Neural progenitor cell (in vitro differentiated cells): ENCODE measurements around the gene TMED3. TPM values are rescaled to one million over a fixed set of nuclear protein-coding genes. Genes with fewer than 3 reads are reported as not detected.

Source experiments
- DNase-seq: peaks from one replicate; pipeline ENCODE4 v3.0.0-alpha.2; 2016; ENCODE audit warnings: low spot score
- H2AFZ ChIP-seq: fragments of 200-600 bp; sonication (generic); replicated peaks from 2 replicates; pipeline ENCODE4 v1.6.1; 2016; ENCODE audit warnings: antibody characterized with exemption
- H3F3A ChIP-seq: fragments of 200-600 bp; sonication (generic); 2 replicates; pipeline ENCODE4 v1.6.1; 2016; ENCODE audit warnings: antibody characterized with exemption, low read depth
- H3K27ac ChIP-seq: fragments of 200-600 bp; sonication (generic); 2 replicates; pipeline ENCODE4 v1.5.1; 2016; ENCODE audit warnings: mild to moderate bottlenecking
- H3K27me3 ChIP-seq: fragments of 200-600 bp; sonication (generic); 2 replicates; pipeline ENCODE4 v1.6.1; 2016; ENCODE audit warnings: mild to moderate bottlenecking, moderate library complexity
- H3K36me3 ChIP-seq: fragments of 200-600 bp; sonication (generic); 2 replicates; pipeline ENCODE4 v1.5.1; 2016
- H3K4me1 ChIP-seq: fragments of 200-600 bp; sonication (generic); 2 replicates; pipeline ENCODE4 v1.6.1; 2016; ENCODE audit warnings: mixed run types
- H3K4me2 ChIP-seq: fragments of 200-600 bp; sonication (generic); 2 replicates; pipeline ENCODE4 v1.6.1; 2016
- H3K4me3 ChIP-seq: fragments of 200-600 bp; sonication (generic); 2 replicates; pipeline ENCODE4 v1.5.1; 2016
- H3K79me2 ChIP-seq: fragments of 200-600 bp; sonication (generic); 2 replicates; pipeline ENCODE4 v1.6.1; 2016; ENCODE audit warnings: low read depth
- H3K9ac ChIP-seq: fragments of 200-600 bp; sonication (generic); 2 replicates; pipeline ENCODE4 v1.6.1; 2016
- H3K9me3 ChIP-seq: fragments of 200-600 bp; sonication (generic); 2 replicates; pipeline ENCODE4 v1.5.1; 2016; ENCODE audit warnings: low read depth
- H4K20me1 ChIP-seq: fragments of 200-600 bp; sonication (generic); 2 replicates; pipeline ENCODE4 v1.6.1; 2016; ENCODE audit warnings: low read depth
- H3K27ac Mint-ChIP-seq: 3 replicates; pipeline ENCODE4 v1.8.0; 2021; ENCODE audit warnings: mixed read lengths
- H3K27me3 Mint-ChIP-seq: 2 replicates; pipeline ENCODE4 v1.8.0; 2022; ENCODE audit warnings: low read depth, mild to moderate bottlenecking, inconsistent platforms, moderate library complexity, mixed read lengths; ENCODE audit not compliant: insufficient read depth
- H3K36me3 Mint-ChIP-seq: 3 replicates; pipeline ENCODE4 v1.8.0; 2021; ENCODE audit warnings: mixed read lengths
- H3K4me1 Mint-ChIP-seq: 3 replicates; pipeline ENCODE4 v1.8.0; 2021; ENCODE audit warnings: mixed read lengths
- H3K4me3 Mint-ChIP-seq: 3 replicates; pipeline ENCODE4 v1.8.0; 2021; ENCODE audit warnings: mild to moderate bottlenecking, moderate library complexity, mixed read lengths
- H3K9me3 Mint-ChIP-seq: 3 replicates; pipeline ENCODE4 v1.8.0; 2020; ENCODE audit warnings: mixed read lengths
- CTCF ChIP-seq: fragments of 200-600 bp; sonication (generic); IDR thresholded peaks from 2 replicates; pipeline ENCODE4 v1.5.1; 2017; ENCODE audit warnings: antibody characterized with exemption, mild to moderate bottlenecking
- EZH2 ChIP-seq: fragments of 200-600 bp; sonication (generic); IDR thresholded peaks from 2 replicates; pipeline ENCODE4 v1.6.1; 2017; ENCODE audit warnings: antibody characterized with exemption, mild to moderate bottlenecking, moderate library complexity
- EZH2phosphoT487 ChIP-seq: fragments of 200-600 bp; sonication (generic); IDR thresholded peaks from 2 replicates; pipeline ENCODE4 v1.6.1; 2017; ENCODE audit warnings: antibody characterized with exemption
- total RNA-seq: library from RNA; depleted of rRNA; stranded (reverse); fragments of >200 nt; gene quantifications from 2 replicates; pipeline ENCODE4 v1.2.3, GENCODE V29; 2015; ENCODE audit warnings: low replicate concordance

Gene TMED3
- total RNA-seq, 1 donor from 2014 or later, result 28.5 TPM

GRCh38 chr15:79357566-79357965 is 46.7 kb downstream of the TMED3 start:
- Histone ChIP-seq H2AFZ (no peak overlapping the region), H3K9ac (no peak overlapping the region), H3K4me2 (no peak overlapping the region), H3K27me3 (no peaks in the 10 kb centered on the region), H4K20me1 (no peaks in the 10 kb centered on the region), H3K36me3 (no peaks in the 10 kb centered on the region), H3K79me2 (no peaks in the 10 kb centered on the region), H3K9me3 (no peaks in the 10 kb centered on the region), H3F3A (no peaks in the 10 kb centered on the region), H3K4me3 (no peak overlapping the region), H3K4me1 (no peaks in the 10 kb centered on the region), H3K27ac (no peak overlapping the region)
- Mint-ChIP-seq H3K36me3 (peaks cover under 1% of the 10 kb centered on the region), H3K9me3 (no peaks in the 10 kb centered on the region), H3K27me3 (no peaks in the 10 kb centered on the region), H3K27ac (no peak overlapping the region), H3K4me1 (no peaks in the 10 kb centered on the region), H3K4me3 (no peak overlapping the region)
- TF ChIP-seq EZH2phosphoT487 (no peak), EZH2 (no peak), CTCF (no peak)
- DNase-seq, result no peak

GRCh38 chr15:79358069-79358468 is 47.2 kb downstream of the TMED3 start:
- H3K27ac Mint-ChIP-seq, result no peak overlapping the region

GRCh38 chr15:79364571-79365240 is 53.8 kb downstream of the TMED3 start:
- Histone ChIP-seq H3K36me3 (no peaks in the 10 kb centered on the region), H3K9ac (no peak overlapping the region), H3K4me3 (no peak overlapping the region), H3K4me2 (no peak overlapping the region), H4K20me1 (no peaks in the 10 kb centered on the region), H3K27ac (no peak overlapping the region), H3K9me3 (no peaks in the 10 kb centered on the region), H2AFZ (peak overlapping the region; percentile 77), H3K79me2 (no peaks in the 10 kb centered on the region), H3K27me3 (no peaks in the 10 kb centered on the region), H3F3A (no peaks in the 10 kb centered on the region), H3K4me1 (peaks cover 21% of the 10 kb centered on the region)
- no peak for TF ChIP-seq EZH2
- no peak for TF ChIP-seq CTCF
- no peak for TF ChIP-seq EZH2phosphoT487
- Mint-ChIP-seq H3K27me3 (peaks cover 2% of the 10 kb centered on the region), H3K4me1 (peaks cover 20% of the 10 kb centered on the region), H3K9me3 (no peaks in the 10 kb centered on the region), H3K4me3 (no peak overlapping the region), H3K27ac (no peak overlapping the region), H3K36me3 (peaks cover 3% of the 10 kb centered on the region)
- DNase-seq, result peak; percentile 15

More at GRCh38 chr15:79358069-79358468, 47.2 kb downstream of the TMED3 start:
- H3K27me3 ChIP-seq, result no peaks in the 10 kb centered on the region
- H3K36me3 ChIP-seq, result no peaks in the 10 kb centered on the region
- H3K79me2 ChIP-seq, result no peaks in the 10 kb centered on the region
- no peak for DNase-seq
- no peak overlapping the region for H3K4me3 ChIP-seq
- no peak overlapping the region for H3K4me2 ChIP-seq
- Mint-ChIP-seq H3K9me3 (no peaks in the 10 kb centered on the region), H3K36me3 (peaks cover 3% of the 10 kb centered on the region), H3K27me3 (no peaks in the 10 kb centered on the region), H3K4me1 (no peaks in the 10 kb centered on the region), H3K4me3 (no peak overlapping the region)
- no peak overlapping the region for H2AFZ ChIP-seq
- TF ChIP-seq CTCF (no peak), EZH2 (no peak), EZH2phosphoT487 (no peak)
- no peak overlapping the region for H3K9ac ChIP-seq
- H3F3A ChIP-seq, result no peaks in the 10 kb centered on the region
- no peak overlapping the region for H3K27ac ChIP-seq
- no peaks in the 10 kb centered on the region for H3K4me1 ChIP-seq
- H4K20me1 ChIP-seq, result no peaks in the 10 kb centered on the region
- no peaks in the 10 kb centered on the region for H3K9me3 ChIP-seq
